Esophagus squamous epithelium (tissue), 4 donors: Measurements from ENCODE around the gene RAP1B.

Experiments used
- POLR2A ChIP-seq, 4 donors: fragments of 450-650 bp; IDR thresholded peaks; one replicate each; pipeline ENCODE4 v1.6.1; 2017; ENCODE audit warnings: antibody characterized with exemption in 4 of 4, mild to moderate bottlenecking in 4 of 4, moderate library complexity in 3 of 4
- TF ChIP-seq, protein P1 (sequence below), 6 experiments: fragments of 450-650 bp in 4 of 6; fragments of 200-600 bp in 2 of 6; sonication (generic) in 2 of 6; IDR thresholded peaks; one replicate each; pipeline ENCODE4 v1.5.1; 2016 to 2019; ENCODE audit warnings: antibody characterized with exemption in 6 of 6, mild to moderate bottlenecking in 4 of 6, moderate library complexity in 4 of 6

DNA sequence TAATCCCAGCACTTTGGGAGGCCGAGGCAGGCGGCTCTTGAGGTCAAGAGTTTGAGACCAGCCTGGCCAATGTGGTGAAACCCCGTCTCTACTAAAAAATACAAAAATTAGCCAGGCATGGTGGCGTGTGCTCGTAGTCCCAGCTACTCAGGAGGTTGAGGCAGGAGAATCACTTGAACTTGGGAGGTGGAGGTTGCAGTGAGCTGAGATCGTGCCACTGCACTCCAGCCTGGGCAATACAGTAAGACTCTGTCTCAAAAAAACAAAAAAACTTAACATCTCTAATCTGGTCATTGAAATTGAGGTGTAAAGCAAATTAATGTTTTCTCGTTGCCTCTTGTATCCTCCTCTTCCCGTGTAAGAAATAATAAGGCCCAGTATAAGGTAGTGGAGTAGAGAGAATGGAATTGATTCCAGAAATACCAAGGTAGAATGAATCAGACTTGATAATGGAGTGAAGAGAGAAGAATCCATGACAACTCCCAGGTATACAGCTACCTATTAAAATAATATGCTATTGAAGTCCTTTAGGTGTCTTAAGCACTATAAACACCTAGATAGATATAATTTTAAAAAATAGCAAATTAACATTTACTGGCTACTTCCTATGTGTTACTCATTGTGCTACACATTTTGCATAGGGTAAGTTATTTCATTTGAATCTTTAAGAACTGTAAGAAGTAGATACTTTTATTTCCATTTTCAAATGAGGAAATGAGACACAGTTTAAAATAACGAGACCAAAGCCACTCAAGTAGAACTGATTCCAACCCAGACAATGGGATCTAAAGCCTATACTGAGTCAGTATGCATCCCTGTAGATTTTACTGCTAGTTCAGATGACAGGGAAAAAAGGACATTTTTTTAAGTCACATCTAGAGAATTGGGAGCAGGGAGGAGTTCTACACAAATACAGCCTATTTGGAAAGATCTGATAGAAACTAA is 23.2 kb downstream of the RAP1B start:
- TF ChIP-seq, protein P1, sequence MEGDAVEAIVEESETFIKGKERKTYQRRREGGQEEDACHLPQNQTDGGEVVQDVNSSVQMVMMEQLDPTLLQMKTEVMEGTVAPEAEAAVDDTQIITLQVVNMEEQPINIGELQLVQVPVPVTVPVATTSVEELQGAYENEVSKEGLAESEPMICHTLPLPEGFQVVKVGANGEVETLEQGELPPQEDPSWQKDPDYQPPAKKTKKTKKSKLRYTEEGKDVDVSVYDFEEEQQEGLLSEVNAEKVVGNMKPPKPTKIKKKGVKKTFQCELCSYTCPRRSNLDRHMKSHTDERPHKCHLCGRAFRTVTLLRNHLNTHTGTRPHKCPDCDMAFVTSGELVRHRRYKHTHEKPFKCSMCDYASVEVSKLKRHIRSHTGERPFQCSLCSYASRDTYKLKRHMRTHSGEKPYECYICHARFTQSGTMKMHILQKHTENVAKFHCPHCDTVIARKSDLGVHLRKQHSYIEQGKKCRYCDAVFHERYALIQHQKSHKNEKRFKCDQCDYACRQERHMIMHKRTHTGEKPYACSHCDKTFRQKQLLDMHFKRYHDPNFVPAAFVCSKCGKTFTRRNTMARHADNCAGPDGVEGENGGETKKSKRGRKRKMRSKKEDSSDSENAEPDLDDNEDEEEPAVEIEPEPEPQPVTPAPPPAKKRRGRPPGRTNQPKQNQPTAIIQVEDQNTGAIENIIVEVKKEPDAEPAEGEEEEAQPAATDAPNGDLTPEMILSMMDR (IDR thresholded peaks at IDR 0.05) = no peak
- TF ChIP-seq POLR2A (IDR thresholded peaks at IDR 0.05) = no peak
